Activated CD8-positive, alpha-beta memory T cell treated with anti-CD3 and anti-CD28 coated beads, Interleukin-2, amount 50 U/mL, for 24 hours (primary cell): Measurements from ENCODE around the gene LRRC8E.
"Not testable (repeated sequence)": the region's sequence is repeated elsewhere in the genome, so short reads cannot be mapped to it uniquely, and the experiment has no call there.

Source experiments
- DNase-seq: peaks from one replicate; pipeline ENCODE4 v3.0.0-alpha.2; 2020; ENCODE audit errors: extremely low read depth

Gene LRRC8E

GRCh38 chr19:7855426-7856108 lies 32.7 kb upstream of the LRRC8E start:
- no peak for DNase-seq

DNA sequence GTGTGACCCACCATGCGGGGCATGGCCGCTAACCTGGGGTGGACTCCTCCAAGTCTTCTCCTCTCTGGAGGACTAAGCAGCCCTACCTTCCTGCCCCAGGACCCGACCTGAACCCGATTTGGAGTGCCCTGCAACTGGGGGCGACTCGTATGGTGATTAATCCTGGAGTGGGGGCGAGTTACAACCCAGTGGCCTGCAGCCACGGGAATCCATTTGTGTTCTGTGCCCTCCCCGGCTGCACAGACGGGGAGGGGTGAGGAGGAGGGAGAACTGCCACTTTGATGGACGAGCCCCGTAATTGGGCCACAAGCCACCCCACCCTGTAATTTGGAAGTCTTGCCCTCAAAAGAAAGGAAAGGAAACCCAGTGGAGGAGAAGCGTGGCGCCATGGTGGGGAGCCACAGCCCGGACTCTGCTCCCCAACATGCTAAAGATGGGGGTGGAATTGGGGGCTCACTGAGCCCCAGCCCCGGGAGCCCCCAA lies 32.2 kb upstream of the LRRC8E start:
- DNase-seq = no peak

GRCh38 chr19:7856679-7857663 lies 31.3 kb upstream of the LRRC8E start:
- no peak for DNase-seq

DNA sequence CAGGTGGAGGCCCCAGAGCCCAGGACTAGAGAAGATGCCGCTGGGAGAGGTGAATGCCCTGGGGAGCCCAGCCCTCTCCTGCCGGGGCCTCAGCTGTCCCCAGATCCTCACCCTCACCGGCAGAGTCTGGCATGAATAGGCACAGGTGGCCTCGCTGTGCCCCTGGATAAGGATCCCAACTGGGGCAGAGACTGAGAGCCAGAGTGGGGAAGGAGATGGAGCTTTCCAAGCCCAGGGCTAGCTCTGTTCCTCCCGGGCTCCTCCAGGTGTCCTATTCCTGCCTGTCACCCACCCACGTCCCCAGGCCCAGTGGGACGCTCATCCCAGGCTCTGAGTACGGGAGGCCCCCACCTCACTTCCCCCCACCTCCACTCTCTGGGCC lies 30.6 kb upstream of the LRRC8E start:
- no peak for DNase-seq

- DNase-seq = no peak
These were observed 30.1 kb upstream of the LRRC8E start for GRCh38 chr19:7858109-7858770.

DNA sequence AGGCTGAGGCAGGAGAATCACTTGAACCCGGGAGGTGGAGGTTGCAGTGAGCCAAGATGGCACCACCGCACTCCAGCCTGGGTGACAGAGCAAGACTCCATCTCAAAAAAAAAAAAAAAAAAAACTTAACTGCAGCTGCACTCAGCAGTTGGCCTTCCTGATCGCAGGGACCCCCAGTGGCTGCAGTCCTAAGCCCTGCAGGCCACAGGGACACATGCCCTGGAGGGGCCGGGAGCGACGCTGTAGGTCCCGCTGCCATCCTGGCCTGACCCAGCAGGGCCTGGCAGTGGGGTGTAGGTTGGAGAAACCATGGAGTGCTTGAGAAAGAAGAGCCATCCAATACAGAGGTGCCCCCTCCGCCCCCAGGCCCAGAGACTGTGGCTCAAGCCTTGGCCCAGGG lies 29.2 kb upstream of the LRRC8E start:
- DNase-seq = not testable (repeated sequence)

GRCh38 chr19:7859831-7860713 lies 28.2 kb upstream of the LRRC8E start:
- no peak for DNase-seq

GRCh38 chr19:7860714-7861618 lies 27.3 kb upstream of the LRRC8E start:
- DNase-seq = no peak

GRCh38 chr19:7861619-7862412 lies 26.5 kb upstream of the LRRC8E start:
- no peak for DNase-seq

DNA sequence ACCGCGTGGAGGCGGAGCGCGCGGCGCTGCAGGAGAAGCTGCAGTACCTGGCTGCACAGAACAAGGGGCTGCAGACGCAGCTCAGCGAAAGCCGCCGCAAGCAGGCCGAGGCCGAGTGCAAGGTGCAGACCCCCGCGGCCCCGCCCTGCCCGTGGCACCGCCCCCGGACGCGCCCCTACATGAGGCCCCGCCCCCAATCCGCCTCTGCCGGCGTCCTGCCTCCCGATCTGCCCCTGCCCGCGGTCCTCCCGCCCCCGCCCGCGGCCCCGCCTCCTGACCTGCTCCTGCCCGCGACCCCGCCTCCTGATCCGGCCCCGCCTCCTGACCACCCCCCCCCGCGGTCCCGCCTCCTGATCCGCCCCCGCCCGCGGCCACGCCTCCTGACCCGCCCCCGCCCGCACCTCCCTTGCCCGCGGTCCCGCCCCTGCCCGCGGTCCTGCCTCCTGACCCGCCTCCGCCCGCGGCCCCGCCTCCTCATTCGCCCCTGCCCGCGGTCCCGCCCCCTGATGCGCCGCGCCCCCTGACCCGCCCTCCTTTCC lies 25.8 kb upstream of the LRRC8E start:
- DNase-seq = peak; percentile 2

- DNase-seq = no peak
These were observed 24.9 kb upstream of the LRRC8E start for GRCh38 chr19:7863157-7863970.

- no peak for DNase-seq
These were observed 24.2 kb upstream of the LRRC8E start for GRCh38 chr19:7863971-7864689.

DNA sequence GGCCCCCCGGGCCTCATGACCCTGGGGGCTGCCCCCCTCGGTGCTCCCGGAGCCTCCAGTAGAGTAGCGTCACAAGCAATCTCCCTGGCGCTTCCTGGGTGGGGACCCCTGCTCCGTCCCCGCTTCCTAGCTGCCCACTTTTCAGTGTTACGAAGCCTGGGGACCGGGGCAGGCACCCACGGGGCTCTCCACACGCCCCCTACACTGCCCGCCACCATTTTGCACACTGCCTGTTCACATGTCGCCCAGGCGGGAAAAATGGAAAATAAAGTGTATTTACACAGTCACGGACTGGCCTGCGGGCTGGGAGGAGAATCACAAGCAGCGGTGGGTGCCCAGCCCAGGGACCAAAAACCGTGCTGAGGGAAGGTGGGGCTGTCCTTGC lies 23.6 kb upstream of the LRRC8E start:
- no peak for DNase-seq

- no peak for DNase-seq
These were observed 22.9 kb upstream of the LRRC8E start for GRCh38 chr19:7865262-7865911.

DNA sequence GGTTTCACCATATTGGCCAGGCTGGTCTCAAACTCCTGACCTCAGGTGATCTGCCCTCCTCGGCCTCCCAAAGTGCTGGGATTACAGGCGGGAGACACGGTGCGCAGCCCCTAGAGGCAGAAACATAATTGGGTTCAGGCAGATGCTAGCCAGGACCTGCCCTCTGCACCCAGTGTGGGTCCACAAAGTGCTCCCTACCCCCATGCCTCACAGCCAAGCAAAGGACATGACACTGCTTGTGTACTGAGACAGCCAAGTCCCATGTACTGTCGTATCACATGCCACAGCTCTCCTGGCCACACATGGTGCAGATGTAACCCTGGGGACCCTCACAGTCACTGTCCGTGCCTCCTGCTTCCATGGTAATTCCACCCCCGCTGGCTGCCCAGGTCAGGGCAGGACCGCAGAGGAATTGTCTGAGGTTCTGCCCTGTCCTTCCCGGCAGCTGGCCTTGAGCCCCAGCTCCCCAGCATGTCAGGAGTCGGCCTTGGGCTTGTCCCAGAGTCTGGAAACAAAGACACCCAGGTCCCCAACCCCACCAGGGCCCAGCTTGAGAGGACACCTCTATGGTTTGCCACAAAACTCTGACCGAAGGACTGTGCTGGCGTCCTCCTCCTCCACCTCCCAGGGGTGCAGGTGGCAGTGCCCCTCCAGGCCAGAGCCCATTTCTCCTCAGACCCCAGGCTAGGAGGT lies 21.8 kb upstream of the LRRC8E start:
- no peak for DNase-seq

GRCh38 chr19:7867092-7867844 lies 21.0 kb upstream of the LRRC8E start:
- DNase-seq = no peak
